ENCODE data around the gene WDR64. TPM values are rescaled to one million over a fixed set of nuclear protein-coding genes. Genes with fewer than 3 reads are reported as not detected.

WDR64 gene
- total RNA-seq, 3 donors from 2014 or later, result not detected

DNA sequence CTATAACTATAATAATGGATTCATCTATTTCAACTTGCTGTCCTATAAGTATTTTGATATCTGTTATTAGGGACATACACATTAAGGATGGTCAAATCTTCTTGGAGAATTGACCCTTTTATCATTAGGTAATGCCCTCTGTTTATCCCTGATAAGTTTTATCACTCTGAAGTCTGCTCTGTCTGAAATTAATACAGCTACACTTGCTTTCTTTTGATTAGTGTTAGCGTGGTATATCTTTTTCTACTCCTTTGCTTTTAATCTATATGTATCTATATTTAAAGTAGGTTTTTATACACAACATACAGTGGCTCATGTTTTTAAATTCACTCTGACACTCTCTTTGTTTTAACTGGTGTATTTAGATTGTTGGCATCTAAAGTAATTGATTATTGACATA is 126.0 kb downstream of the WDR64 start:
- DNase-seq (ENCODE audit: low spot score in 2 of 2), result no peak
- intact Hi-C loops (cut with DNase I; ENCODE audit: low total_unique reads), result no loop called here
- H3K36me3 ChIP-seq, result no peaks in the 10 kb centered on the region
- no peak overlapping the region for H3K27ac ChIP-seq
- no peaks in the 10 kb centered on the region for H3K27me3 ChIP-seq
- H3K4me1 ChIP-seq, result no peaks in the 10 kb centered on the region
- no peak overlapping the region for H3K4me3 ChIP-seq
- H3K9me3 ChIP-seq, result no peaks in the 10 kb centered on the region
- TF ChIP-seq POLR2AphosphoS5 (IDR thresholded peaks at IDR 0.05), result no peak
- no peak for TF ChIP-seq POLR2A (IDR thresholded peaks at IDR 0.05)
- TF ChIP-seq, protein P1, sequence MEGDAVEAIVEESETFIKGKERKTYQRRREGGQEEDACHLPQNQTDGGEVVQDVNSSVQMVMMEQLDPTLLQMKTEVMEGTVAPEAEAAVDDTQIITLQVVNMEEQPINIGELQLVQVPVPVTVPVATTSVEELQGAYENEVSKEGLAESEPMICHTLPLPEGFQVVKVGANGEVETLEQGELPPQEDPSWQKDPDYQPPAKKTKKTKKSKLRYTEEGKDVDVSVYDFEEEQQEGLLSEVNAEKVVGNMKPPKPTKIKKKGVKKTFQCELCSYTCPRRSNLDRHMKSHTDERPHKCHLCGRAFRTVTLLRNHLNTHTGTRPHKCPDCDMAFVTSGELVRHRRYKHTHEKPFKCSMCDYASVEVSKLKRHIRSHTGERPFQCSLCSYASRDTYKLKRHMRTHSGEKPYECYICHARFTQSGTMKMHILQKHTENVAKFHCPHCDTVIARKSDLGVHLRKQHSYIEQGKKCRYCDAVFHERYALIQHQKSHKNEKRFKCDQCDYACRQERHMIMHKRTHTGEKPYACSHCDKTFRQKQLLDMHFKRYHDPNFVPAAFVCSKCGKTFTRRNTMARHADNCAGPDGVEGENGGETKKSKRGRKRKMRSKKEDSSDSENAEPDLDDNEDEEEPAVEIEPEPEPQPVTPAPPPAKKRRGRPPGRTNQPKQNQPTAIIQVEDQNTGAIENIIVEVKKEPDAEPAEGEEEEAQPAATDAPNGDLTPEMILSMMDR (IDR thresholded peaks at IDR 0.05), result no peak

DNA sequence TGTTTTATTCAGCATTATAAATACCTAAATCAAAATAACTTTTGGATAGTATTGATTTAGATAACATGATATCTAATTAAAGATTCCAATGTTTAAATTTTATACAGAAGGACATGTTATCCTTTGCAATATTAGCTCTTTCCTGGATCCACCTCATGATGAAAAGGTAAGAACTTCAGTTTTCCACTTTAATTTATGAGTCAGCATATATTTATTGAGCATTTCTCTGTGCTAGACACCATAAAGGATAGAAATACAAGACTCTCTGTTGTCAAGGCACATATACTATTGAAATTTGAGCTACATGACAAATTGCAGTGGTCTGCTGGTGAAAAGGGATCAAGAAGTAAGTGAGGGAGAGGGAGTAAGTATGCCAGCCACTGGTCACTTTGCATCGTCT is 127.8 kb downstream of the WDR64 start:
- Histone ChIP-seq H3K4me3 (no peak overlapping the region), H3K27me3 (no peaks in the 10 kb centered on the region), H3K27ac (no peak overlapping the region), H3K36me3 (no peaks in the 10 kb centered on the region), H3K9me3 (no peaks in the 10 kb centered on the region), H3K4me1 (no peaks in the 10 kb centered on the region)
- TF ChIP-seq POLR2AphosphoS5 (IDR thresholded peaks at IDR 0.05), result no peak
- TF ChIP-seq, protein P1 (IDR thresholded peaks at IDR 0.05), result no peak
- TF ChIP-seq POLR2A (IDR thresholded peaks at IDR 0.05), result no peak
- intact Hi-C loops (cut with DNase I; ENCODE audit: low total_unique reads), result no loop called here
- no peak for DNase-seq (ENCODE audit: low spot score in 2 of 2)

DNA sequence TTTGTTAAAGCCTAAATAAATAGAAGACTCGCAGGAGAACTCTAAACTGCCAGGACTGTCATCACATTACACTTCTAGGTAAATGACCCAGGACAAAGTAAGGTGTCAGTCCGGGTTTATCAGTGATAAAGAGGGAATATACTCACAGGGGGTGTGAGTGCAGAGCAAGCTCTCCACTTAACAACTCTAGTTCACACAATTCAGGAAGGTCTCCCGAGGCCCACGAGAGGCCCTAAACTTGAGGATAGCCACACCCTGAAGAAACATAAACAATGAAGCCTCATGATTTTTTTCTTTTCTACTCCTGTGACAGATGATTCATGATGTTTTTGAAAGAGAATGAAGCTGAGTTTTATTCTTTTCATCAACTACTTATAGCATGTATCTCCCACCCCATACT is 130.3 kb downstream of the WDR64 start:
- Histone ChIP-seq H3K36me3 (no peaks in the 10 kb centered on the region), H3K4me1 (no peaks in the 10 kb centered on the region), H3K27ac (no peak overlapping the region), H3K9me3 (no peaks in the 10 kb centered on the region), H3K4me3 (no peak overlapping the region), H3K27me3 (no peaks in the 10 kb centered on the region)
- intact Hi-C loops (cut with DNase I; ENCODE audit: low total_unique reads), result no loop called here
- TF ChIP-seq, protein P1 (IDR thresholded peaks at IDR 0.05), result no peak
- no peak for TF ChIP-seq POLR2A (IDR thresholded peaks at IDR 0.05)
- no peak for TF ChIP-seq POLR2AphosphoS5 (IDR thresholded peaks at IDR 0.05)
- DNase-seq (ENCODE audit: low spot score in 2 of 2), result no peak

DNA sequence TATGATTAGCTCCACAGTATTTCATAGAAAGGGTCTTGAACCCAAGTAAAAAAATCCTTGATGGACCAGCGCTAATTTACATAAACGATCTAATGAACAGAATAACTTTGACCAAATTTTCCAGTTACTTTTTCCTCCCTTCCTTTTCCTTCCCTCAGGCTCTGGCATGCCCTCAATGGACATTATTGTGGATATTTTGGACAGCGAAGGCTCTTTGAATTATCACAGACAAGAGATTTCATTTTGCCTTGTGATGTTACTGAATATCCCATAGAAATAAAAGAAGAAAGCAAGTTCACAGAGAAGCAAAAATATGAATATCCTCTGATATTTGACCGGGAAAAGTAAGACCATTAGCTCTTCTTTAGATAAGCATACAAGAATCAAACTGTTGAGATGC is 135.6 kb downstream of the WDR64 start:
- no peaks in the 10 kb centered on the region for H3K4me1 ChIP-seq
- H3K27me3 ChIP-seq, result no peaks in the 10 kb centered on the region
- intact Hi-C loops (cut with DNase I; ENCODE audit: low total_unique reads), result no loop called here
- no peaks in the 10 kb centered on the region for H3K9me3 ChIP-seq
- no peaks in the 10 kb centered on the region for H3K36me3 ChIP-seq
- no peak overlapping the region for H3K27ac ChIP-seq
- TF ChIP-seq POLR2AphosphoS5 (IDR thresholded peaks at IDR 0.05), result no peak
- no peak for TF ChIP-seq POLR2A (IDR thresholded peaks at IDR 0.05)
- TF ChIP-seq, protein P1 (IDR thresholded peaks at IDR 0.05), result no peak
- DNase-seq (ENCODE audit: low spot score in 2 of 2), result no peak
- no peak overlapping the region for H3K4me3 ChIP-seq

DNA sequence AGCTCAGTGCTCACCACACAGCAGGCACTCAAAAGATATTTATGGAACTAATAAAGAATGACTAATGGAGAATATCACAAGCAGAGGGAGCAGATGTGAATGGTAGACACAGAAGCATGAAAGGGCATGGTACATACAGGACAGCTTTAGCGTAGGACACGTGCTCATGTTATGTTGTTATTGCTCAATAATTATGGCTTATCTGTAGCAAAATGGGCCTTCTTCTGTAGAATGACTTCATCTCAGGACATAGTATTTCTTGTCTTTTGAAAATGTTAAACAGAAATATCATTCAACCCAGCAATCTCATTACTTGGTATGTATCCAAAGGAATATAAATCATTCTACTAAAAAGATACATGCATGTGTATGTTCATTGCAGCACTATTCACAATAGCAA is 137.0 kb downstream of the WDR64 start:
- Histone ChIP-seq H3K9me3 (no peaks in the 10 kb centered on the region), H3K27me3 (no peaks in the 10 kb centered on the region), H3K27ac (no peak overlapping the region), H3K4me1 (no peaks in the 10 kb centered on the region), H3K36me3 (no peaks in the 10 kb centered on the region), H3K4me3 (no peak overlapping the region)
- TF ChIP-seq, protein P1 (IDR thresholded peaks at IDR 0.05), result no peak
- TF ChIP-seq POLR2A (IDR thresholded peaks at IDR 0.05), result no peak
- TF ChIP-seq POLR2AphosphoS5 (IDR thresholded peaks at IDR 0.05), result no peak
- no peak for DNase-seq (ENCODE audit: low spot score in 2 of 2)
- intact Hi-C loops (cut with DNase I; ENCODE audit: low total_unique reads), result no loop called here
